ENCODE data around the gene CD24. TPM values are rescaled to one million over a fixed set of nuclear protein-coding genes. Genes with fewer than 3 reads are reported as not detected.

Gene CD24
- total and polyA plus RNA-seq, 10 of the 15 experiments (the other 5 are each of a cell fraction or from before 2014, with no cell fraction given), result 0.19 to 21.2 (median 9.0) TPM

DNA sequence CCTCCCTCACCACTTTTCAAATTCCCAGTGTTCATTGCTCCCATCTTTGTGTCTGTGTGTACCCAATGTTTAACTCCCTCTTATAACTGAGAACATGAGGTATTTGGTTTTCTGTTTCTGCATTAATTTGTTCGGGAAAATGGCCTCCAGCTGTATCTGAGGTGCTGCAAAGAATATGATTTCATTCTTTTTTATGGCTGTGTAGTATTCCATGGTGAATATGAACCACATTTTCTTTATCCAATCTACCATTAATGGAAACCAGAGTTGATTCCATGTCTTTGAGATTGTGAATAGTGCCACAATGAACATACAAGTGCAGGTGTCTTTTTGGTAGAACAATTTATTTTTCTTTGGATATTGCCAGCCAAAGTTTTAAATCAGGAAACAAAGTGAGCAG lies 10.4 kb downstream of the CD24 start (continued):
- TF ChIP-seq, protein P1, sequence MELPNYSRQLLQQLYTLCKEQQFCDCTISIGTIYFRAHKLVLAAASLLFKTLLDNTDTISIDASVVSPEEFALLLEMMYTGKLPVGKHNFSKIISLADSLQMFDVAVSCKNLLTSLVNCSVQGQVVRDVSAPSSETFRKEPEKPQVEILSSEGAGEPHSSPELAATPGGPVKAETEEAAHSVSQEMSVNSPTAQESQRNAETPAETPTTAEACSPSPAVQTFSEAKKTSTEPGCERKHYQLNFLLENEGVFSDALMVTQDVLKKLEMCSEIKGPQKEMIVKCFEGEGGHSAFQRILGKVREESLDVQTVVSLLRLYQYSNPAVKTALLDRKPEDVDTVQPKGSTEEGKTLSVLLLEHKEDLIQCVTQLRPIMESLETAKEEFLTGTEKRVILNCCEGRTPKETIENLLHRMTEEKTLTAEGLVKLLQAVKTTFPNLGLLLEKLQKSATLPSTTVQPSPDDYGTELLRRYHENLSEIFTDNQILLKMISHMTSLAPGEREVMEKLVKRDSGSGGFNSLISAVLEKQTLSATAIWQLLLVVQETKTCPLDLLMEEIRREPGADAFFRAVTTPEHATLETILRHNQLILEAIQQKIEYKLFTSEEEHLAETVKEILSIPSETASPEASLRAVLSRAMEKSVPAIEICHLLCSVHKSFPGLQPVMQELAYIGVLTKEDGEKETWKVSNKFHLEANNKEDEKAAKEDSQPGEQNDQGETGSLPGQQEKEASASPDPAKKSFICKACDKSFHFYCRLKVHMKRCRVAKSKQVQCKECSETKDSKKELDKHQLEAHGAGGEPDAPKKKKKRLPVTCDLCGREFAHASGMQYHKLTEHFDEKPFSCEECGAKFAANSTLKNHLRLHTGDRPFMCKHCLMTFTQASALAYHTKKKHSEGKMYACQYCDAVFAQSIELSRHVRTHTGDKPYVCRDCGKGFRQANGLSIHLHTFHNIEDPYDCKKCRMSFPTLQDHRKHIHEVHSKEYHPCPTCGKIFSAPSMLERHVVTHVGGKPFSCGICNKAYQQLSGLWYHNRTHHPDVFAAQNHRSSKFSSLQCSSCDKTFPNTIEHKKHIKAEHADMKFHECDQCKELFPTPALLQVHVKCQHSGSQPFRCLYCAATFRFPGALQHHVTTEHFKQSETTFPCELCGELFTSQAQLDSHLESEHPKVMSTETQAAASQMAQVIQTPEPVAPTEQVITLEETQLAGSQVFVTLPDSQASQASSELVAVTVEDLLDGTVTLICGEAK (IDR thresholded peaks at IDR 0.05; ENCODE audit: borderline replicate concordance), result no peak
- no peak for TF ChIP-seq SREBF1 (IDR thresholded peaks at IDR 0.05; ENCODE audit: low read length)
- TF ChIP-seq, protein P2, sequence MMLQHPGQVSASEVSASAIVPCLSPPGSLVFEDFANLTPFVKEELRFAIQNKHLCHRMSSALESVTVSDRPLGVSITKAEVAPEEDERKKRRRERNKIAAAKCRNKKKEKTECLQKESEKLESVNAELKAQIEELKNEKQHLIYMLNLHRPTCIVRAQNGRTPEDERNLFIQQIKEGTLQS (IDR thresholded peaks at IDR 0.05; ENCODE audit: borderline replicate concordance, extremely low read depth, low read depth, low read length), result no peak
- TF ChIP-seq WRNIP1 (IDR thresholded peaks at IDR 0.05; ENCODE audit: borderline replicate concordance, low read depth, low read length), result no peak
- no peak for TF ChIP-seq ETV6 (conservative IDR thresholded peaks at IDR 0.05 in 1 of 2, IDR thresholded peaks at IDR 0.05 in 1 of 2; ENCODE audit: borderline replicate concordance in 1 of 2, low read depth in 1 of 2)
- TF ChIP-seq, protein P3, sequence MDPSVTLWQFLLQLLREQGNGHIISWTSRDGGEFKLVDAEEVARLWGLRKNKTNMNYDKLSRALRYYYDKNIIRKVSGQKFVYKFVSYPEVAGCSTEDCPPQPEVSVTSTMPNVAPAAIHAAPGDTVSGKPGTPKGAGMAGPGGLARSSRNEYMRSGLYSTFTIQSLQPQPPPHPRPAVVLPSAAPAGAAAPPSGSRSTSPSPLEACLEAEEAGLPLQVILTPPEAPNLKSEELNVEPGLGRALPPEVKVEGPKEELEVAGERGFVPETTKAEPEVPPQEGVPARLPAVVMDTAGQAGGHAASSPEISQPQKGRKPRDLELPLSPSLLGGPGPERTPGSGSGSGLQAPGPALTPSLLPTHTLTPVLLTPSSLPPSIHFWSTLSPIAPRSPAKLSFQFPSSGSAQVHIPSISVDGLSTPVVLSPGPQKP (IDR thresholded peaks at IDR 0.05; ENCODE audit: low read depth, low read length), result no peak

DNA sequence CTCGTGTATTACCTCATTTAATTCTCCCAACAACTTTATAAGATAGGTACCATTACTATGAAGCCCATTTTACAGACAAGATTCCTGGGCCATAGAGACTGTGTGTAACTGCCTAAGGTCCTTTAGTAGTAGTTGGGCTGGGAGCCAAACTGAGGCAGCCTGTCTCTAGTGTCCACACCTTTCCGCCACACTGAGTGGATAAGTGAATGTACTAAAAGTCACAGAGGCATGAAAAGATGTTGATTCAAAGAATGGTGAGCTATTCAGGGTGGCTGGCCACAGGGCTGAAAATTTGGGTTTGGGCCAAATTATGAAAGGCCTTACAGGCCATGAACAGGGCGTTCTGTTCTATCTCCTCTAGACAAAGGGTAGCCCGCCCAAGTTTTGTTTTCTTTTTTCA lies 11.0 kb downstream of the CD24 start:
- intact Hi-C loops (cut with micrococcal nuclease; ENCODE audit: unreplicated experiment), result no loop called here
- 14% methylated on average over 4 of the region's 4 CpGs for WGBS (ENCODE audit: insufficient coverage, insufficient replicate concordance, low lambda C conversion rate, missing lambda C conversion rate)
- no peak for TF ChIP-seq KAT2A (conservative IDR thresholded peaks at IDR 0.05; ENCODE audit: control insufficient read depth, low read depth, low read length)
- TF ChIP-seq PML (IDR thresholded peaks at IDR 0.05; ENCODE audit: low read length), result no peak
- TF ChIP-seq, protein P4, sequence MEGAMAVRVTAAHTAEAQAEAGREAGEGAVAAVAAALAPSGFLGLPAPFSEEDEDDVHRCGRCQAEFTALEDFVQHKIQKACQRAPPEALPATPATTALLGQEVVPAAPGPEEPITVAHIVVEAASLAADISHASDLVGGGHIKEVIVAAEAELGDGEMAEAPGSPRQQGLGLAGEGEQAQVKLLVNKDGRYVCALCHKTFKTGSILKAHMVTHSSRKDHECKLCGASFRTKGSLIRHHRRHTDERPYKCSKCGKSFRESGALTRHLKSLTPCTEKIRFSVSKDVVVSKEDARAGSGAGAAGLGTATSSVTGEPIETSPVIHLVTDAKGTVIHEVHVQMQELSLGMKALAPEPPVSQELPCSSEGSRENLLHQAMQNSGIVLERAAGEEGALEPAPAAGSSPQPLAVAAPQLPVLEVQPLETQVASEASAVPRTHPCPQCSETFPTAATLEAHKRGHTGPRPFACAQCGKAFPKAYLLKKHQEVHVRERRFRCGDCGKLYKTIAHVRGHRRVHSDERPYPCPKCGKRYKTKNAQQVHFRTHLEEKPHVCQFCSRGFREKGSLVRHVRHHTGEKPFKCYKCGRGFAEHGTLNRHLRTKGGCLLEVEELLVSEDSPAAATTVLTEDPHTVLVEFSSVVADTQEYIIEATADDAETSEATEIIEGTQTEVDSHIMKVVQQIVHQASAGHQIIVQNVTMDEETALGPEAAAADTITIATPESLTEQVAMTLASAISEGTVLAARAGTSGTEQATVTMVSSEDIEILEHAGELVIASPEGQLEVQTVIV (IDR thresholded peaks at IDR 0.05; ENCODE audit: borderline replicate concordance, partially characterized antibody), result no peak
- no peak for TF ChIP-seq CREB1 (IDR thresholded peaks at IDR 0.05; ENCODE audit: low read depth)
- no peak for TF ChIP-seq DPF2 (IDR thresholded peaks at IDR 0.05)
- TF ChIP-seq NFIC (IDR thresholded peaks at IDR 0.05; ENCODE audit: low read depth, low read length), result no peak
- TF ChIP-seq YY1 (IDR thresholded peaks at IDR 0.05; ENCODE audit: low read depth, low read length), result no peak
- no peak for TF ChIP-seq POU2F2 (IDR thresholded peaks at IDR 0.05; ENCODE audit: borderline replicate concordance, low read depth, low read length)

More for the DNA sequence above, 11.0 kb downstream of the CD24 start:
- DNase-seq (ENCODE audit: low read depth, low spot score) (no peak), ATAC-seq (no peak), FAIRE-seq (no peak)
- Histone ChIP-seq H2AFZ (ENCODE audit: control insufficient read depth, low read depth, low read length) (no peak overlapping the region), H3K27ac (ENCODE audit: control insufficient read depth, insufficient read depth) (no peak overlapping the region), H3K4me1 (ENCODE audit: control insufficient read depth, insufficient read depth, low read length) (no peaks in the 10 kb centered on the region), H3K36me3 (ENCODE audit: control insufficient read depth in 2 of 2, insufficient read depth in 2 of 2, low read length in 1 of 2) (no peaks in the 10 kb centered on the region), H3K4me2 (ENCODE audit: control insufficient read depth, insufficient read depth) (no peak overlapping the region), H3K9me3 (replicated peaks; ENCODE audit: control insufficient read depth, insufficient read depth, low read length) (no peaks in the 10 kb centered on the region), H3K79me2 (ENCODE audit: control insufficient read depth, insufficient read depth, low read length) (no peaks in the 10 kb centered on the region), H3K4me3 (no peak overlapping the region), H4K20me1 (ENCODE audit: control insufficient read depth, insufficient read depth) (no peaks in the 10 kb centered on the region), H3K9ac (ENCODE audit: control insufficient read depth, insufficient read depth, low read length) (no peak overlapping the region), H3K27me3 (replicated peaks in 1 of 2; ENCODE audit: control insufficient read depth in 2 of 2, insufficient read depth in 2 of 2, low read length in 1 of 2) (no peaks in the 10 kb centered on the region)
- SMC1A ChIA-PET (ENCODE audit: uncharacterized antibody, unreplicated experiment), result no interaction called here
- RAD21 ChIA-PET (ENCODE audit: unreplicated experiment), result no interaction called here
- no TSS peak for BruUV-seq (replicated peaks)
- CTCF ChIA-PET, result interaction anchor here (2.1 kb wide), 1 partner anchor 16 kb away, joined by 5 read pairs; no protein-coding TSS in a partner anchor
- POLR2A ChIA-PET, result no interaction called here
- in situ Hi-C loops (cut with MboI), result no loop called here
